Sigmoid colon (tissue), 4 donors: Measurements from ENCODE around the gene RBM38.

ENCODE experiments used
- POLR2A ChIP-seq, 2 donors: fragments of 450-650 bp; IDR thresholded peaks; one replicate each; pipeline ENCODE4 v1.6.1; 2016; ENCODE audit warnings: antibody characterized with exemption in 2 of 2, mild to moderate bottlenecking in 2 of 2, moderate library complexity in 2 of 2
- POLR2AphosphoS5 ChIP-seq, 4 donors: sonication (generic); formaldehyde crosslinking; IDR thresholded peaks; one replicate each; pipeline ENCODE4 v1.6.1; 2017; ENCODE audit warnings: antibody characterized with exemption in 4 of 4
- TF ChIP-seq, protein P1 (sequence below), 4 experiments: fragments of 450-650 bp in 3 of 4; fragments of 200-600 bp in 1 of 4; IDR thresholded peaks; one replicate each; pipeline ENCODE4 v1.5.1; 2016 to 2019; ENCODE audit warnings: antibody characterized with exemption in 4 of 4, mild to moderate bottlenecking in 3 of 4, moderate library complexity in 2 of 4

DNA sequence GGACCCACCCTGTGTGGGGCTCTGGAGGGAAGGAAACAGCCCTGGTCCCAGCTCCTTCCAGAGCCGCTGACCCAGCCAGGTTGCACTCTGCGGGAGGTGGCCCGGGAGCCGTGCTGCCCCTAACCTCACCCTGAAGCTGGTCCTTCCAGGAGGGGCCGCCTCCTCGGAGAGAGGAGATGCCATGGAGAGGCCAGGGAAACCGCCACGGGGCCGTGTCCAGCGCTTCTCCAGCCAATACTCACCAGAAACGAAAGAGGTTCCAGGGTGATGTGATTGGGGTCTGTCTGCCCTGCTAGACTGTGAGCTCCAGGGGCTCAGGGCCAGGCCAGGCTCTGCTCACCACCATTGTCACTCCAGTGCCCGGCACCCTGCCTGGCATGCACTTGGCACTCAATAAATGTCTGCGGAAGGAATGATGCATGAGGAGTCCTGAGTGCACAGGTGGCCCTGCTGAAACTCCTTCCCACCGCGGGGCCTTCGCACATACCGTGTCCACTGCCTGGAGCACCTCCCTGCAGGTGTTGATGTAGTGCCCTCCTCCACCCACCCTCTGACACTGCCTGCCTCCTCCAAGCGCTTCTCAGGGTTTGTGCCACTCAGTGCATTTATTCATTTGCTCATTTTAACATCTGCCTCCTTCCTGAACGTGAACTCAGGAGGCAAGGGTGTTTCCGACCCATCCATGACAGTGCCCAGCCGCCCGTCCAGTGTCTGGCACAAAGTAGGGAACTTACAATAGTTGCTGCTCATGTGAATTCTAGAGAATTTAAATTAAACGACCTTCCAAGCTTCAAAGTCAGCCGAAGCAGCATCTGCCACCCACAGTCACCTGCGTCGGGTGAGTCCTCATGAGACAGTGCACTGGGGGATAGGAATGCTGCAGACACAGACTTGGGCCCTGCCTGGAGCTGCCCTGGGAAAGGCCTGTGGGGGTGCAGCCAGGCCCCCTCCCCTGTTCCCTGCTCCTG is 30.3 kb downstream of the RBM38 start:
- TF ChIP-seq, protein P1, sequence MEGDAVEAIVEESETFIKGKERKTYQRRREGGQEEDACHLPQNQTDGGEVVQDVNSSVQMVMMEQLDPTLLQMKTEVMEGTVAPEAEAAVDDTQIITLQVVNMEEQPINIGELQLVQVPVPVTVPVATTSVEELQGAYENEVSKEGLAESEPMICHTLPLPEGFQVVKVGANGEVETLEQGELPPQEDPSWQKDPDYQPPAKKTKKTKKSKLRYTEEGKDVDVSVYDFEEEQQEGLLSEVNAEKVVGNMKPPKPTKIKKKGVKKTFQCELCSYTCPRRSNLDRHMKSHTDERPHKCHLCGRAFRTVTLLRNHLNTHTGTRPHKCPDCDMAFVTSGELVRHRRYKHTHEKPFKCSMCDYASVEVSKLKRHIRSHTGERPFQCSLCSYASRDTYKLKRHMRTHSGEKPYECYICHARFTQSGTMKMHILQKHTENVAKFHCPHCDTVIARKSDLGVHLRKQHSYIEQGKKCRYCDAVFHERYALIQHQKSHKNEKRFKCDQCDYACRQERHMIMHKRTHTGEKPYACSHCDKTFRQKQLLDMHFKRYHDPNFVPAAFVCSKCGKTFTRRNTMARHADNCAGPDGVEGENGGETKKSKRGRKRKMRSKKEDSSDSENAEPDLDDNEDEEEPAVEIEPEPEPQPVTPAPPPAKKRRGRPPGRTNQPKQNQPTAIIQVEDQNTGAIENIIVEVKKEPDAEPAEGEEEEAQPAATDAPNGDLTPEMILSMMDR (IDR thresholded peaks at IDR 0.05), result no peak
- TF ChIP-seq POLR2A (IDR thresholded peaks at IDR 0.05) (no peak), POLR2AphosphoS5 (IDR thresholded peaks at IDR 0.05) (no peak)
